CD4-positive, alpha-beta T cell (primary cell): ENCODE measurements around the gene BCAR1. TPM values are rescaled to one million over a fixed set of nuclear protein-coding genes. Genes with fewer than 3 reads are reported as not detected.

Source experiments
- ATAC-seq: fragments of 200-7000 bp; cut with Tn5 transposase; one replicate; pipeline ENCODE4 v1.10.0; 2022; ENCODE audit warnings: mild to moderate bottlenecking; ENCODE audit not compliant: poor library complexity
- CTCF ChIA-PET: fragments of 350-600 bp; sonication (Branson Sonifier 250); formaldehyde crosslinking; loops from one replicate; lab custom pipeline; 2021; ENCODE audit warnings: antibody characterized with exemption, inconsistent platforms; lab: Charles Lee
- POLR2A ChIA-PET: fragments of 350-600 bp; sonication (Branson Sonifier 250); formaldehyde crosslinking; loops from one replicate; lab custom pipeline; 2021; ENCODE audit warnings: antibody characterized with exemption, inconsistent platforms; lab: Charles Lee
- DNase-seq, 14 experiments: peaks; one replicate each; pipeline ENCODE4 v3.0.0-alpha.2; 2013 to 2020; ENCODE audit warnings: mixed read lengths in 2 of 14
- H3K27ac ChIP-seq, 2 donors: one replicate each; pipeline versions ENCODE4 v1.5.1 to v1.7.0; 2013; ENCODE audit warnings: low read length in 2 of 2, low read depth in 1 of 2, mild to moderate bottlenecking in 1 of 2
- H3K27me3 ChIP-seq, 2 experiments: 1 replicate in 1 of 2; 2 replicates in 1 of 2; pipeline versions ENCODE4 v1.6.1 to v1.7.0; 2013; ENCODE audit warnings: low read length in 2 of 2, control low read depth in 1 of 2, mild to moderate bottlenecking in 1 of 2, moderate library complexity in 1 of 2; ENCODE audit not compliant: insufficient read depth in 2 of 2, control insufficient read depth in 1 of 2
- H3K36me3 ChIP-seq: one replicate; pipeline ENCODE4 v1.6.1; 2013; ENCODE audit warnings: low read length, control low read depth; ENCODE audit not compliant: insufficient read depth
- H3K4me1 ChIP-seq: one replicate; pipeline ENCODE4 v1.6.1; 2013; ENCODE audit warnings: low read length, control low read depth; ENCODE audit not compliant: insufficient read depth
- H3K4me3 ChIP-seq: one replicate; pipeline ENCODE4 v1.5.1; 2013; ENCODE audit warnings: mild to moderate bottlenecking, low read length, moderate library complexity
- H3K9me3 ChIP-seq, 2 experiments: 1 replicate in 1 of 2; 2 replicates in 1 of 2; pipeline versions ENCODE4 v1.6.1 to v1.7.0; 2013; ENCODE audit warnings: low read length in 2 of 2, mild to moderate bottlenecking in 2 of 2, control low read depth in 1 of 2, moderate library complexity in 1 of 2; ENCODE audit not compliant: control insufficient read depth in 1 of 2, insufficient read depth in 1 of 2
- H3K27ac Mint-ChIP-seq: one replicate; pipeline ENCODE4 v1.8.0; 2020; ENCODE audit warnings: mixed read lengths
- H3K27me3 Mint-ChIP-seq: one replicate; pipeline ENCODE4 v1.8.0; 2021; ENCODE audit warnings: mixed read lengths
- H3K36me3 Mint-ChIP-seq: one replicate; pipeline ENCODE4 v1.8.0; 2021; ENCODE audit warnings: low read depth, mixed read lengths
- H3K4me1 Mint-ChIP-seq: one replicate; pipeline ENCODE4 v1.8.0; 2021; ENCODE audit warnings: low read depth, mixed read lengths
- H3K4me3 Mint-ChIP-seq: one replicate; pipeline ENCODE4 v1.8.0; 2020; ENCODE audit warnings: mild to moderate bottlenecking, mixed read lengths
- H3K9me3 Mint-ChIP-seq: one replicate; pipeline ENCODE4 v1.8.0; 2020; ENCODE audit warnings: mixed read lengths
- CTCF ChIP-seq: fragments of 200-600 bp; IDR thresholded peaks from one replicate; pipeline ENCODE4 v1.8.0; 2022; ENCODE audit warnings: antibody characterized with exemption, mild to moderate bottlenecking
- intact Hi-C, 2 experiments: fragments of 100-400 bp; cut with DNase I in 1 of 2; cut with micrococcal nuclease in 1 of 2; formaldehyde crosslinking; loops; one replicate each; pipeline versions ENCODE4 v1.15.1 to v1.9.0; 2023 to 2025; cut with DNase I, micrococcal nuclease
- total RNA-seq, 174 experiments: library from RNA in 2 of 174; stranded (reverse) in 2 of 174; gene quantifications; one replicate each; pipeline ENCODE4 v1.2.3 and lab custom pipeline; 2021 to 2026

Gene BCAR1
- total RNA-seq, 2 experiments from 2014 or later: 0.08 to 0.17 TPM

DNA sequence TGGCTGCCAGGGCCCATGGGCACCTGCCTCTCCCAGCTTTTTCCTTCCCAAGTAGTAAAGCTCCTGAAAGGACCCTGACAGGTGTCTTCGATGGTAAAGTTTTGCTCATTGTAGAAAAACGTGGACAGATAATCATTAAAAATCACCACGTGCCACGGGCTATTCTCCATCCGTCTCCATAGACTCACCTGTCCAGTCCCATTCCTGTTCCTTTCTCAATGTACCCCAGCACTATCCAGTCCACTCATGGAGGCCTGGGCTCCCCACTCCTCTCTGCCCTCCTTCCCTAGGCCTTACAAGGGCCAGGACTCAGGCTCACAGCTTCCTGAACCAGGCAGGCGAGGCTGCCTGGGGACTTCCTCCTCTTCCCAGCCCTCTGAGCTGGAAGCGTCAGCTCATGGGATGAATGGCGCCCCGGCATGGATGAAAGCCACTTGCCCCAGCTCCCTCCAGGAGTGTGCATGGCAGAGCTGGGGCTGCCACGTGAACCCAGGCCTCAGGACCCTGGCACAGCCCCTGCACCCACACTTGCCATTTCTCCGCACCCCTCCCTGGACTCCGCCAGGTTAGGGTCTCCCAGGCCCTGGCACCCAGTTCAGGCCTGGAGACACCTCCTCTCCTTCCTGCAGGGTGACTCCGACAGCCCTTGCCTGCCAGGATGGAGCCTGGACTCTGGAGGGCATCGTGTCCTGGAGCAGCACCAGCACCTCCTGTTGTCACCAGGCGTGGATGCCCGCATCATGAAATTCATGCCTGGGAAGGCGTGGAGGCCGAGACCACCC, 23.9 kb downstream of the BCAR1 start:
- ChIA-PET POLR2A (no interaction called here), CTCF (no interaction called here)
- Histone ChIP-seq H3K36me3 (no peaks in the 10 kb centered on the region), H3K27ac (no peak overlapping the region), H3K27me3 (no peaks in the 10 kb centered on the region), H3K9me3 (no peaks in the 10 kb centered on the region), H3K4me1 (no peaks in the 10 kb centered on the region), H3K4me3 (no peak overlapping the region)
- Mint-ChIP-seq H3K27me3 (peaks cover 8% of the 10 kb centered on the region), H3K4me3 (no peak overlapping the region), H3K36me3 (no peaks in the 10 kb centered on the region), H3K9me3 (no peaks in the 10 kb centered on the region), H3K4me1 (no peaks in the 10 kb centered on the region), H3K27ac (no peak overlapping the region)
- ATAC-seq (no peak), DNase-seq (no peak)
- no peak for TF ChIP-seq CTCF
- intact Hi-C loops: loop anchor here in 1 of 2 experiments (2.0 kb wide), 1 partner anchor 21 kb away; the partner anchor contains the start of gene CTRB2

DNA sequence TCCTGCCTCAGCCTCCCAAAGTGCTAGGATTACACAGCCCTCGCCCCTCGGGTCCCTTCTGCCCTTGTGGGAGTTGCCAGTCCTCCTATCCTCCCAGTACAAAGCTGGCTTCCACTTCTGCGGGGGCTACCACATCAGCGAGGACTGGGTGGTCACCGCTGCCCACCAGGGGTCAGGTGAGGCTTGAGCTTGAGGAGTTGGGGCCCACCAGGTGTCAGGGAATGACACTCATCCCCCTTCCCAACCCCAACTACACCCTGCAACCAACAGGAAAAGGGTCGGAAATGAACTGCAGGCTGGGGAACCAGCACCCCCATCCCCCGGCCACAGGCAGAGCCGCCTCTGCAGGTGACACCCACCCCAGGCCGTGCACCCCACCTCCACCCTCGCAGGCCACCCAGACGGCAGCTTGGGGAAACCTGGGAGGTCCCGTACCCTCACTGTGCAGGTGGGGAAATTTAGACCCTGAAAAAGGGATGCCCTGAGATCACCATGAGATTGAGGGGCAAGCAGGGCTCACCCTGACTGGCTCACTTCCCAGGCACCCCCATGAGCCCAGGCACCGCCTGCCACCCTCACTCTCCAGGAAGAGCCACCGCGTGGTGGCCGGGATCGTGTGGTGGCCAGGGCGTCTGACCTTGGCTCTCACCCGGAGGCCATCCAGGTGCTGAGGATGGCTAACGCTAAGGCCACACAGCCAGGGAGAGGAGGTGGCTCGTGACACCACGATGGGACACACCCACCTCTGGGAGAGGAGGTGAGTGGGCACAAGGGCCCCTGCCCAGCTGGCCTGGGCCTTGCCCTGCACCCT, 24.7 kb downstream of the BCAR1 start:
- no peaks in the 10 kb centered on the region for H3K27me3 ChIP-seq

More for the DNA sequence above, 24.7 kb downstream of the BCAR1 start:
- no peaks in the 10 kb centered on the region for H3K9me3 Mint-ChIP-seq
- no peak overlapping the region for H3K27ac ChIP-seq
- H3K4me3 ChIP-seq: no peak overlapping the region
- ATAC-seq: no peak
- H3K9me3 ChIP-seq: no peaks in the 10 kb centered on the region
- TF ChIP-seq CTCF: no peak
- POLR2A ChIA-PET: no interaction called here
- intact Hi-C loops: loop anchor here in 1 of 2 experiments (2.0 kb wide), 1 partner anchor 20 kb away; the partner anchor contains the start of gene CTRB2
- H3K27ac Mint-ChIP-seq: no peak overlapping the region
- H3K4me1 Mint-ChIP-seq: no peaks in the 10 kb centered on the region
- DNase-seq: no peak
- no peaks in the 10 kb centered on the region for H3K4me1 ChIP-seq
- no peaks in the 10 kb centered on the region for H3K36me3 ChIP-seq
- no peak overlapping the region for H3K4me3 Mint-ChIP-seq
- CTCF ChIA-PET: no interaction called here
- H3K27me3 Mint-ChIP-seq: peaks cover 8% of the 10 kb centered on the region
- no peaks in the 10 kb centered on the region for H3K36me3 Mint-ChIP-seq
